Dendritic cell treated with granulocyte-macrophage colony-stimulating factor and Interleukin-4, amounts not matched to agents 40 ng/mL and 50 ng/mL, for 4 days (primary cell): ENCODE results near the gene CD58.
"Not testable (repeated sequence)": the region's sequence is repeated elsewhere in the genome, so short reads cannot be mapped to it uniquely, and the experiment has no call there.

Experiments used
- H3K27ac Mint-ChIP-seq: one replicate; pipeline ENCODE4 v1.8.0; 2022; ENCODE audit warnings: mild to moderate bottlenecking, mixed read lengths
- H3K27me3 Mint-ChIP-seq: one replicate; pipeline ENCODE4 v1.8.0; 2022; ENCODE audit warnings: mild to moderate bottlenecking, mixed read lengths
- H3K36me3 Mint-ChIP-seq: one replicate; pipeline ENCODE4 v1.8.0; 2022; ENCODE audit warnings: low read depth, mixed read lengths
- H3K4me1 Mint-ChIP-seq: one replicate; pipeline ENCODE4 v1.8.0; 2022; ENCODE audit warnings: low read depth, mixed read lengths
- H3K4me3 Mint-ChIP-seq: one replicate; pipeline ENCODE4 v1.8.0; 2022; ENCODE audit warnings: mild to moderate bottlenecking, moderate library complexity, mixed read lengths
- H3K9me3 Mint-ChIP-seq: one replicate; pipeline ENCODE4 v1.8.0; 2022; ENCODE audit warnings: mixed read lengths
- intact Hi-C: fragments of 100-400 bp; cut with micrococcal nuclease; formaldehyde crosslinking; loops from one replicate; pipeline ENCODE4 v1.15.0; 2022

Gene CD58

GRCh38 chr1:116570358-116571214 is at the start of gene CD58:
Gene CD58, minus strand, starts transcription at chr1:116571026. Its CDS starts 54 bp downstream, at chr1:116570972.
- Mint-ChIP-seq H3K9me3 (no peaks in the 10 kb centered on the region), H3K36me3 (peaks cover 43% of the 10 kb centered on the region), H3K4me1 (peaks cover 78% of the 10 kb centered on the region)

GRCh38 chr1:116620392-116620791 is 49.6 kb upstream of the CD58 start:
- H3K27me3 Mint-ChIP-seq, H3K4me1 Mint-ChIP-seq, H3K9me3 Mint-ChIP-seq, H3K27ac Mint-ChIP-seq, H3K4me3 Mint-ChIP-seq, H3K36me3 Mint-ChIP-seq, intact Hi-C loops: not testable (repeated sequence)

More at GRCh38 chr1:116570358-116571214, at the start of gene CD58:
- Mint-ChIP-seq H3K27me3 (no peaks in the 10 kb centered on the region), H3K27ac (peak within 1 kb of the TSS; percentile 95), H3K4me3 (peak within 1 kb of the TSS; percentile 79)
- intact Hi-C loops: loop anchor here (2.0 to 5.0 kb wide), 5 partner anchors 33 to 487 kb away; partner anchors contain the start of gene IGSF3

- H3K27me3 Mint-ChIP-seq, H3K9me3 Mint-ChIP-seq, H3K36me3 Mint-ChIP-seq, H3K4me3 Mint-ChIP-seq, H3K27ac Mint-ChIP-seq, intact Hi-C loops: not testable (repeated sequence)
- H3K4me1 Mint-ChIP-seq: peaks cover 12% of the 10 kb centered on the region
These were observed 48.3 kb upstream of the CD58 start for GRCh38 chr1:116619106-116619505.

- H3K27me3 Mint-ChIP-seq, intact Hi-C loops, H3K9me3 Mint-ChIP-seq, H3K4me3 Mint-ChIP-seq, H3K36me3 Mint-ChIP-seq, H3K27ac Mint-ChIP-seq: not testable (repeated sequence)
- H3K4me1 Mint-ChIP-seq: peaks cover 12% of the 10 kb centered on the region
These were observed 47.0 kb upstream of the CD58 start for GRCh38 chr1:116617808-116618207.

- H3K4me1 Mint-ChIP-seq: peaks cover 30% of the 10 kb centered on the region
- H3K9me3 Mint-ChIP-seq, H3K27me3 Mint-ChIP-seq, H3K4me3 Mint-ChIP-seq, H3K27ac Mint-ChIP-seq, intact Hi-C loops, H3K36me3 Mint-ChIP-seq: not testable (repeated sequence)
These were observed 43.0 kb upstream of the CD58 start for GRCh38 chr1:116613825-116614224.

GRCh38 chr1:116609801-116610371 is 39.1 kb upstream of the CD58 start:
- H3K36me3 Mint-ChIP-seq, H3K27me3 Mint-ChIP-seq, H3K4me3 Mint-ChIP-seq, H3K9me3 Mint-ChIP-seq, intact Hi-C loops: not testable (repeated sequence)
- peak overlapping the region; percentile 53 for H3K27ac Mint-ChIP-seq
- H3K4me1 Mint-ChIP-seq: peaks cover 55% of the 10 kb centered on the region

GRCh38 chr1:116608841-116609240 is 38.0 kb upstream of the CD58 start:
- H3K27ac Mint-ChIP-seq, H3K36me3 Mint-ChIP-seq, H3K4me3 Mint-ChIP-seq, intact Hi-C loops, H3K27me3 Mint-ChIP-seq, H3K9me3 Mint-ChIP-seq: not testable (repeated sequence)
- peaks cover 53% of the 10 kb centered on the region for H3K4me1 Mint-ChIP-seq

GRCh38 chr1:116608151-116608550 is 37.3 kb upstream of the CD58 start:
- H3K36me3 Mint-ChIP-seq, H3K27me3 Mint-ChIP-seq, intact Hi-C loops, H3K9me3 Mint-ChIP-seq, H3K4me3 Mint-ChIP-seq: not testable (repeated sequence)
- Mint-ChIP-seq H3K27ac (peak overlapping the region; percentile 45), H3K4me1 (peaks cover 58% of the 10 kb centered on the region)

- intact Hi-C loops, H3K4me3 Mint-ChIP-seq, H3K36me3 Mint-ChIP-seq, H3K9me3 Mint-ChIP-seq, H3K27me3 Mint-ChIP-seq: not testable (repeated sequence)
- Mint-ChIP-seq H3K4me1 (peaks cover 58% of the 10 kb centered on the region), H3K27ac (peak overlapping the region; percentile 45)
These were observed 36.6 kb upstream of the CD58 start for GRCh38 chr1:116607463-116607862.

- H3K9me3 Mint-ChIP-seq, intact Hi-C loops, H3K27me3 Mint-ChIP-seq, H3K36me3 Mint-ChIP-seq: not testable (repeated sequence)
- peak overlapping the region; percentile 9 for H3K4me3 Mint-ChIP-seq
- peaks cover 58% of the 10 kb centered on the region for H3K4me1 Mint-ChIP-seq
- peak overlapping the region; percentile 74 for H3K27ac Mint-ChIP-seq
These were observed 35.2 kb upstream of the CD58 start for GRCh38 chr1:116606067-116606466.

- Mint-ChIP-seq H3K4me1 (peaks cover 53% of the 10 kb centered on the region), H3K9me3 (no peaks in the 10 kb centered on the region)
These were observed 34.5 kb upstream of the CD58 start for GRCh38 chr1:116605315-116605714.

GRCh38 chr1:116604408-116604807 is 33.6 kb upstream of the CD58 start:
- H3K4me3 Mint-ChIP-seq, H3K9me3 Mint-ChIP-seq, H3K36me3 Mint-ChIP-seq, intact Hi-C loops, H3K27ac Mint-ChIP-seq, H3K27me3 Mint-ChIP-seq: not testable (repeated sequence)
- peaks cover 53% of the 10 kb centered on the region for H3K4me1 Mint-ChIP-seq

More at GRCh38 chr1:116605315-116605714, 34.5 kb upstream of the CD58 start:
- Mint-ChIP-seq H3K27me3 (peaks cover 2% of the 10 kb centered on the region), H3K36me3 (no peaks in the 10 kb centered on the region), H3K27ac (no peak overlapping the region), H3K4me3 (no peak overlapping the region)
- intact Hi-C loops: no loop called here

- H3K27me3 Mint-ChIP-seq, H3K27ac Mint-ChIP-seq, H3K4me3 Mint-ChIP-seq, intact Hi-C loops, H3K9me3 Mint-ChIP-seq, H3K36me3 Mint-ChIP-seq: not testable (repeated sequence)
- peaks cover 52% of the 10 kb centered on the region for H3K4me1 Mint-ChIP-seq
These were observed 32.8 kb upstream of the CD58 start for GRCh38 chr1:116603646-116604045.

- peaks cover 39% of the 10 kb centered on the region for H3K4me1 Mint-ChIP-seq
- H3K9me3 Mint-ChIP-seq, H3K4me3 Mint-ChIP-seq, H3K27me3 Mint-ChIP-seq, intact Hi-C loops, H3K27ac Mint-ChIP-seq, H3K36me3 Mint-ChIP-seq: not testable (repeated sequence)
These were observed 28.5 kb upstream of the CD58 start for GRCh38 chr1:116599369-116599768.
